Ectodermal cell (in vitro differentiated cells): ENCODE measurements around the gene DNAJC16. TPM values are rescaled to one million over a fixed set of nuclear protein-coding genes. Genes with fewer than 3 reads are reported as not detected.
"Not testable (repeated sequence)": the region's sequence is repeated elsewhere in the genome, so short reads cannot be mapped to it uniquely, and the experiment has no call there.

Experiments
- H3K27ac ChIP-seq: 2 replicates; pipeline ENCODE4 v1.7.0; 2013; ENCODE audit warnings: mild to moderate bottlenecking, low read depth, low read length; ENCODE audit not compliant: insufficient read depth, poor library complexity, severe bottlenecking
- H3K27me3 ChIP-seq: 2 replicates; pipeline ENCODE4 v1.7.0; 2013; ENCODE audit warnings: mild to moderate bottlenecking, low read length; ENCODE audit not compliant: insufficient read depth, control insufficient read depth, poor library complexity, severe bottlenecking
- H3K36me3 ChIP-seq: one replicate; pipeline ENCODE4 v1.7.0; 2013; ENCODE audit warnings: low read length; ENCODE audit not compliant: control insufficient read depth, insufficient read depth
- H3K4me1 ChIP-seq: one replicate; pipeline ENCODE4 v1.7.0; 2013; ENCODE audit warnings: low read length; ENCODE audit not compliant: control insufficient read depth, insufficient read depth
- H3K4me3 ChIP-seq: 2 replicates; pipeline ENCODE4 v1.7.0; 2013; ENCODE audit warnings: low read depth, low read length, control low read depth; ENCODE audit not compliant: insufficient read depth
- H3K9me3 ChIP-seq: 2 replicates; pipeline ENCODE4 v1.7.0; 2013; ENCODE audit warnings: mild to moderate bottlenecking, low read length, moderate library complexity; ENCODE audit not compliant: control insufficient read depth
- WGBS, 2 experiments: methylation state at CpG; one replicate each; pipeline ENCODE4 v1.1.7; 2013; ENCODE audit warnings: missing lambda C conversion rate in 2 of 2; 5-methylcytosine and 5-hydroxymethylcytosine counted together
- polyA plus RNA-seq, 4 experiments: library from polyadenylated mRNA; stranded (reverse); fragments of 50-300 nt; gene quantifications; one replicate each; pipeline ENCODE4 v1.2.3, GENCODE V29; 2013

Gene DNAJC16
- polyA plus RNA-seq (2013, experiment 1 of 4) = 16.9 TPM
- polyA plus RNA-seq (2013, experiment 2 of 4) = 18.6 TPM
- 16.9 TPM for polyA plus RNA-seq (2013, experiment 3 of 4)
- 13.4 TPM for polyA plus RNA-seq (2013, experiment 4 of 4)

GRCh38 chr1:15526490-15527339 lies at the start of gene DNAJC16:
Gene DNAJC16 (plus strand): TSS chr1:15526848. CDS start chr1:15529106, 2,258 bp downstream.
- Histone ChIP-seq H3K27ac (peak within 1 kb of the TSS; percentile 96), H3K27me3 (no peaks in the 10 kb centered on the region), H3K9me3 (no peaks in the 10 kb centered on the region), H3K36me3 (no peaks in the 10 kb centered on the region), H3K4me1 (peaks cover 16% of the 10 kb centered on the region), H3K4me3 (peak within 1 kb of the TSS; percentile 85)
- 0% methylated on average over 65 of the region's 65 CpGs for WGBS, 2 experiments

GRCh38 chr1:15476927-15477326 lies 49.7 kb upstream of the DNAJC16 start:
- Histone ChIP-seq H3K4me1 (no peaks in the 10 kb centered on the region), H3K9me3 (no peaks in the 10 kb centered on the region)

GRCh38 chr1:15477646-15478212 lies 48.9 kb upstream of the DNAJC16 start:
- Histone ChIP-seq H3K4me3 (no peak overlapping the region), H3K9me3 (no peaks in the 10 kb centered on the region), H3K27ac (no peak overlapping the region), H3K4me1 (no peaks in the 10 kb centered on the region), H3K36me3 (no peaks in the 10 kb centered on the region), H3K27me3 (no peaks in the 10 kb centered on the region)
- 89 to 90% methylated on average over 5 of the region's 5 CpGs for WGBS, 2 experiments

More at GRCh38 chr1:15476927-15477326, 49.7 kb upstream of the DNAJC16 start:
- H3K27ac ChIP-seq = no peak overlapping the region
- no peaks in the 10 kb centered on the region for H3K36me3 ChIP-seq
- WGBS, 2 experiments = 90 to 94% methylated on average over 2 to 3 of the region's 3 CpGs
- H3K4me3 ChIP-seq = no peak overlapping the region
- H3K27me3 ChIP-seq = no peaks in the 10 kb centered on the region

- Histone ChIP-seq H3K36me3 (no peaks in the 10 kb centered on the region), H3K27me3 (no peaks in the 10 kb centered on the region), H3K4me1 (no peaks in the 10 kb centered on the region), H3K27ac (no peak overlapping the region), H3K4me3 (no peak overlapping the region), H3K9me3 (no peaks in the 10 kb centered on the region)
- 91 to 94% methylated on average over 11 of the region's 11 CpGs for WGBS, 2 experiments
Observed at GRCh38 chr1:15479654-15480347, 46.8 kb upstream of the DNAJC16 start.

- not testable (repeated sequence) for H3K9me3 ChIP-seq, H3K27me3 ChIP-seq, H3K4me1 ChIP-seq, H3K36me3 ChIP-seq, H3K4me3 ChIP-seq, H3K27ac ChIP-seq
- 90% methylated on average over 6 of the region's 6 CpGs for WGBS, 2 experiments
Observed at GRCh38 chr1:15482455-15482854, 44.2 kb upstream of the DNAJC16 start.

GRCh38 chr1:15482983-15483543 lies 43.6 kb upstream of the DNAJC16 start:
- H3K27ac ChIP-seq, H3K36me3 ChIP-seq, H3K4me3 ChIP-seq, H3K9me3 ChIP-seq, H3K27me3 ChIP-seq, H3K4me1 ChIP-seq: not testable (repeated sequence)
- WGBS, 2 experiments = 89 to 90% methylated on average over 12 to 14 of the region's 16 CpGs

- no peak overlapping the region for H3K27ac ChIP-seq
- no peak overlapping the region for H3K4me3 ChIP-seq
- no peaks in the 10 kb centered on the region for H3K27me3 ChIP-seq
- no peaks in the 10 kb centered on the region for H3K9me3 ChIP-seq
- 92 to 96% methylated on average over 2 of the region's 2 CpGs for WGBS, 2 experiments
- H3K36me3 ChIP-seq = no peaks in the 10 kb centered on the region
- H3K4me1 ChIP-seq = no peaks in the 10 kb centered on the region
Observed at GRCh38 chr1:15483971-15484370, 42.7 kb upstream of the DNAJC16 start.

GRCh38 chr1:15484443-15484842 lies 42.2 kb upstream of the DNAJC16 start:
- WGBS, 2 experiments = 99% methylated on average over 6 of the region's 6 CpGs
- H3K27me3 ChIP-seq, H3K4me1 ChIP-seq, H3K27ac ChIP-seq, H3K9me3 ChIP-seq, H3K4me3 ChIP-seq, H3K36me3 ChIP-seq: not testable (repeated sequence)

GRCh38 chr1:15485636-15486035 lies 41.0 kb upstream of the DNAJC16 start:
- no peak overlapping the region for H3K27ac ChIP-seq
- H3K4me3 ChIP-seq = no peak overlapping the region
- H3K4me1 ChIP-seq = no peaks in the 10 kb centered on the region
- H3K36me3 ChIP-seq = no peaks in the 10 kb centered on the region
- 96% methylated on average over 6 of the region's 6 CpGs for WGBS, 2 experiments
- H3K9me3 ChIP-seq = no peaks in the 10 kb centered on the region
- no peaks in the 10 kb centered on the region for H3K27me3 ChIP-seq
